PFSK-1 (cell line): ENCODE data around the gene DNAH8.

Experiments
- FOXP2 ChIP-seq: optimal IDR thresholded peaks from 2 replicates; pipeline ENCODE3; 2011; ENCODE audit warnings: borderline replicate concordance, control low read depth, inconsistent platforms; ENCODE audit not compliant: insufficient read depth; ENCODE audit errors: extremely low read length, extremely low read depth
- POLR2AphosphoS5 ChIP-seq: IDR thresholded peaks from 2 replicates; pipeline ENCODE4 v1.6.1; 2012; ENCODE audit warnings: low read depth, mild to moderate bottlenecking, control low read depth, low read length, moderate library complexity
- SIN3A ChIP-seq: IDR thresholded peaks from 2 replicates; pipeline ENCODE4 v1.6.1; 2012; ENCODE audit warnings: mild to moderate bottlenecking, low read length, moderate library complexity, borderline replicate concordance; ENCODE audit not compliant: insufficient read depth
- TAF1 ChIP-seq: IDR thresholded peaks from 2 replicates; pipeline ENCODE4 v1.6.1; 2012; ENCODE audit warnings: low read length, control low read depth, borderline replicate concordance; ENCODE audit not compliant: insufficient read depth
- TF ChIP-seq, protein P1 (sequence below), 2 experiments: IDR thresholded peaks; 2 replicates each; pipeline versions ENCODE4 v1.6.1 to v1.8.0; 2011 to 2012; ENCODE audit warnings: low read depth in 2 of 2, low read length in 2 of 2, control low read depth in 1 of 2, inconsistent platforms in 1 of 2, mild to moderate bottlenecking in 1 of 2, moderate library complexity in 1 of 2; ENCODE audit not compliant: insufficient read depth in 1 of 2

The DNAH8 gene

DNA sequence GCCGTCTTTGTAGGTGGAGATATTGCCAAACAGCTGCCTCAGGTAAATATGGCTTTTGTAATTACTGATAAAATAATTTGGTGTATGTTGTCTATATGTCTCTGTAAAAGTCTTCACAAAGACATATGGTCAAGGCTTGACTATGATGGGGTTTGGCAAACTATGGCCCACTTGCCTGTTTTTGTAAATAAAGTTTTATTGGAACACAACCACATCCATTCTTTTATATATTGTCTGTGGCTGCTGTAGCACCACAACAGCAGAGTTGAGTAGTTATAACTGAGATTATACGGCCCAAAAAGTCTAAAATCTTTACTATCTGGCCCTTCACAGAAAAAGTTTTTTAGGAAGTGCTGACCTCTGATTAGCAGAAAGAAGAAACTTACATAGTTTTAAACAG is 133.6 kb downstream of the DNAH8 start:
- TF ChIP-seq FOXP2 (no peak), TAF1 (no peak), SIN3A (no peak)

DNA sequence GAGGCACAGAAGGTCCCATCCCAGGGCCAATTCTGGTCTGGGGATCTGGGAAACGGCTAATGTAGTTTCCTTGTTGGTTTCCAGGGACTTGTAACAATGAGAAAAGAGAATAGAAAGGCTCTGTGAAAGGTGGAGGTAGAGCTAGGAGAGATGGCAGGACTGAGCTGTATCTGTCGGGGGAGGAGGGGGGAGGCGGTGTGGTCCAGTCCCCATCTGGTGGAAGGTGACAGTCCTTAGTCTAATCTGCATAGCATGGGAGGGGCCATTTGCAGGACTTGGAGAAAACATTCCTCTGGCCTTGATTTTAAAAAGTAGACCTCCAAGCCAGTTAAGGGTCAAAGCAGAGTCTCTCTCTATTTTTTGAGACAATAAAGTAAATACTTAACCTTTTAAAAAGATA is 137.1 kb downstream of the DNAH8 start:
- TF ChIP-seq TAF1 (no peak), FOXP2 (no peak), POLR2AphosphoS5 (no peak), SIN3A (no peak)
- TF ChIP-seq, protein P1, sequence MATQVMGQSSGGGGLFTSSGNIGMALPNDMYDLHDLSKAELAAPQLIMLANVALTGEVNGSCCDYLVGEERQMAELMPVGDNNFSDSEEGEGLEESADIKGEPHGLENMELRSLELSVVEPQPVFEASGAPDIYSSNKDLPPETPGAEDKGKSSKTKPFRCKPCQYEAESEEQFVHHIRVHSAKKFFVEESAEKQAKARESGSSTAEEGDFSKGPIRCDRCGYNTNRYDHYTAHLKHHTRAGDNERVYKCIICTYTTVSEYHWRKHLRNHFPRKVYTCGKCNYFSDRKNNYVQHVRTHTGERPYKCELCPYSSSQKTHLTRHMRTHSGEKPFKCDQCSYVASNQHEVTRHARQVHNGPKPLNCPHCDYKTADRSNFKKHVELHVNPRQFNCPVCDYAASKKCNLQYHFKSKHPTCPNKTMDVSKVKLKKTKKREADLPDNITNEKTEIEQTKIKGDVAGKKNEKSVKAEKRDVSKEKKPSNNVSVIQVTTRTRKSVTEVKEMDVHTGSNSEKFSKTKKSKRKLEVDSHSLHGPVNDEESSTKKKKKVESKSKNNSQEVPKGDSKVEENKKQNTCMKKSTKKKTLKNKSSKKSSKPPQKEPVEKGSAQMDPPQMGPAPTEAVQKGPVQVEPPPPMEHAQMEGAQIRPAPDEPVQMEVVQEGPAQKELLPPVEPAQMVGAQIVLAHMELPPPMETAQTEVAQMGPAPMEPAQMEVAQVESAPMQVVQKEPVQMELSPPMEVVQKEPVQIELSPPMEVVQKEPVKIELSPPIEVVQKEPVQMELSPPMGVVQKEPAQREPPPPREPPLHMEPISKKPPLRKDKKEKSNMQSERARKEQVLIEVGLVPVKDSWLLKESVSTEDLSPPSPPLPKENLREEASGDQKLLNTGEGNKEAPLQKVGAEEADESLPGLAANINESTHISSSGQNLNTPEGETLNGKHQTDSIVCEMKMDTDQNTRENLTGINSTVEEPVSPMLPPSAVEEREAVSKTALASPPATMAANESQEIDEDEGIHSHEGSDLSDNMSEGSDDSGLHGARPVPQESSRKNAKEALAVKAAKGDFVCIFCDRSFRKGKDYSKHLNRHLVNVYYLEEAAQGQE (IDR thresholded peaks at IDR 0.05; ENCODE audit: insufficient read depth in 1 of 2, low read depth in 2 of 2, low read length in 2 of 2) = no peak

DNA sequence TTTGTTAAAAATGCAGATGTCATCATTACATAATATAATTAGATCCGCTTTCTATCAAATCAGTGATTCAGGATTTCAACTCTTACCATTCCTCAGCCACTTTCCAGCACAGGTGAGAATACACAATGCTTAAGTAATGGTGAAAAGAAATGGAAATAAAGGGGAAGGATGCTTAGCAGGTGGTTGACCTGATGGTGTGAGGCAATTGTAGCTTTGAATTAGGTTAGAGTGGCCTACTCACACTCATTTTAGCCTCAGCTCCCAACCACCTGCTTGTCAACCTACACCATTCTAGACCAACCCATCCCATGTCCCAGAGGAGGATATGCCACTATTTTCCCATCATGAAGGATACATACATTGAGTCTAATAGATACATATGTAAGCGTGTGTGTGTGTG is 138.1 kb downstream of the DNAH8 start:
- TF ChIP-seq, protein P1 (IDR thresholded peaks at IDR 0.05; ENCODE audit: insufficient read depth in 1 of 2, low read depth in 2 of 2, low read length in 2 of 2) = no peak

DNA sequence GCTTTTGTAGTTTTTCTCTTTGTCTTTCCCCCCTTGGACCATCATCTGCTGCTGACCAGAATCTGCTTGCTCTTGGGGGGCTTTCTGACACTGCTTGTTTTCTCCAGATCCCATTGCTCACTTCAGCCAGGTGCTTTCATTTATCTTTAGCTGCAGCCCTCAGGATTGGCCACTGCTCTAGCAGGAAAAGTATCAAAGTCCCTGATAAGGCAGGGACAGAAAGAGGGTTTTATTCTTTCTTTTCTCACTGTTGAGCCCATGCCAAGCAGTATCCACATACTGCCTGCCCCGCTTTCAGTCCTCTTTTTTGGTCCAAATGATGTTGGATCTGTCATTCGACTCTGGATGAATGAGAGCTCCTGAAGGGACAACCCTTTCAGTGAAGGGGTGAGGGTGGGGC is 141.4 kb downstream of the DNAH8 start:
- TF ChIP-seq SIN3A (no peak), POLR2AphosphoS5 (no peak), FOXP2 (no peak), TAF1 (no peak)
- TF ChIP-seq, protein P1 (IDR thresholded peaks at IDR 0.05; ENCODE audit: insufficient read depth in 1 of 2, low read depth in 2 of 2, low read length in 2 of 2) = no peak

DNA sequence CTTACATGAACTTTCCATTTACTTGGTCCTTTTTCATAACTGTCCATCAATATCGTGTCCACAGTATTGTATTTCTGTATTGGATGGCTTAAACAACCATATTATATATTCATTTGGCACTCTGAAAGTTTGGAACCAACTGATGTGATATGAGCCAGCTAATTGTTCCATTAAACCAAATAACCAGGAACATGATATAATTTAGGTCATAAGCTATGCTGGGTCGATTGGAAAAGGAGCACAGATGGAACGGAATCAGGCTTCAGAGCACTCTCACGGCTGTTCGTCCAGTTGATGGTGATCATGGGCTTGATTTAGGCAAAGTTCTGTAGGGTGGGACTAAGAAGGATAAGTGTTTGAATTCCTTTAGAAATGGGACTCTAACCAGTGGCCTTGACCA is 142.7 kb downstream of the DNAH8 start:
- TF ChIP-seq TAF1 (no peak), SIN3A (no peak), POLR2AphosphoS5 (no peak), FOXP2 (no peak)
- TF ChIP-seq, protein P1 (IDR thresholded peaks at IDR 0.05; ENCODE audit: insufficient read depth in 1 of 2, low read depth in 2 of 2, low read length in 2 of 2) = no peak
